Subcutaneous abdominal adipose tissue (tissue), 5 donors: Measurements from ENCODE around the gene TMEM184C.

ENCODE experiments used
- H3K27ac ChIP-seq: one replicate; pipeline ENCODE4 v1.7.0; 2013; ENCODE audit warnings: low read depth, mild to moderate bottlenecking, inconsistent platforms, low read length, moderate library complexity
- H3K27me3 ChIP-seq, 5 donors: one replicate each; pipeline ENCODE4 v1.7.0; 2013; ENCODE audit warnings: low read length in 5 of 5, inconsistent platforms in 1 of 5; ENCODE audit not compliant: control insufficient read depth in 5 of 5, insufficient read depth in 4 of 5
- H3K36me3 ChIP-seq, 5 donors: one replicate each; pipeline ENCODE4 v1.7.0; 2013; ENCODE audit warnings: low read length in 5 of 5; ENCODE audit not compliant: control insufficient read depth in 5 of 5, insufficient read depth in 5 of 5
- H3K4me1 ChIP-seq, 5 donors: one replicate each; pipeline ENCODE4 v1.7.0; 2013; ENCODE audit warnings: low read length in 5 of 5, mild to moderate bottlenecking in 3 of 5, moderate library complexity in 1 of 5; ENCODE audit not compliant: control insufficient read depth in 5 of 5, insufficient read depth in 5 of 5
- H3K4me3 ChIP-seq, 5 donors: one replicate each; pipeline ENCODE4 v1.7.0; 2013; ENCODE audit warnings: low read length in 5 of 5, low read depth in 1 of 5
- H3K9ac ChIP-seq, 5 donors: one replicate each; pipeline ENCODE4 v1.7.0; 2013; ENCODE audit warnings: low read length in 5 of 5, mild to moderate bottlenecking in 4 of 5, moderate library complexity in 3 of 5
- H3K9me3 ChIP-seq, 5 donors: one replicate each; pipeline ENCODE4 v1.7.0; 2013; ENCODE audit warnings: low read length in 5 of 5; ENCODE audit not compliant: control insufficient read depth in 5 of 5
- donor health status: healthy.
- donor health status: healthy.
- donor health status: healthy.
- donor health status: healthy.
- donor health status: healthy.

The TMEM184C gene

DNA sequence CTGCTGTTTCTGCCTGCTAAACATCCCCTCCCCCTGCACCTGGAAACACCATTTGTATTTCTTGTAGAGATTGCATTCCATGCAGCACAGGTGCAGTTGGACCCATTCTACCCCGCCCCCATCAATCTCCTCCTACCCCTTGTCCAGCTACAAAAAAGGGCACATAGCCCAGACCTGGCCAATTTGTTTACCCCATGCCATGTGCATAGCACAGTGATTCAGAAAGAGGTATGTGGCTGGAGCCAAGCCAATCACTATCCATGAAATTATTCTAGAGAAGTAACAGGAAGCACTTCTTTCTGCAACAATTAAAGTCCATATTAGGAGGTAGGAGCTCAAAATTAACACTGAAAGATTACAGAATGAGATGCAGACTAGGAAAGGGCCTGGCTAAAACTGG lies 20.2 kb upstream of the TMEM184C start:
- Histone ChIP-seq H3K27me3 (no peaks in the 10 kb centered on the region), H3K4me3 (no peak overlapping the region), H3K9ac (no peak overlapping the region), H3K27ac (no peak overlapping the region), H3K9me3 (no peaks in the 10 kb centered on the region), H3K36me3 (no peaks in the 10 kb centered on the region), H3K4me1 (peaks cover 0 to 4% (median 2%) of the 10 kb centered on the region in 5 donors)

DNA sequence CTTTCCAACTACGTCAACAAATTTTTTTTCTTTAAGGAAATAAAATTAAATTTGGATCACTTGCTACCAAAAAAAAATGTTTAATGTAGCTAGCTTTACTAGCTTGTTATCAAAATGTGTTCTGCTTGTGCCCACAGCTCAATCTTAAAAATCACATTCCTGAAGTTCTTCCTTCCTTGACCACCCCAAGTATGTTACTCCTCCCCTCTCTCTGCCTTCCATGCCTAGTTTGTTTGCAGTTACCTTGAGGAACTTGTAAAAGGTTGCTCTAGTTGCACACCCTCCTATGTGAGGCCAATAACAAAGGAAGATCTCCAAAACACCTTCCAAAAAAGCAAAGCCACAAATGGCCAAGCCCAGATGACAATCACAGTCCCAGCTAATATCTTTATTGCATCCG lies 19.6 kb upstream of the TMEM184C start:
- Histone ChIP-seq H3K27ac (no peak overlapping the region), H3K4me3 (no peak overlapping the region)

GRCh38 chr4:147599206-147599605 lies 18.0 kb upstream of the TMEM184C start:
- no peaks in the 10 kb centered on the region for H3K36me3 ChIP-seq
- H3K4me1 ChIP-seq = peaks cover 0 to 4% (median 2%) of the 10 kb centered on the region in 5 donors
- H3K4me3 ChIP-seq = no peak overlapping the region
- H3K9me3 ChIP-seq = no peaks in the 10 kb centered on the region
- no peak overlapping the region for H3K27ac ChIP-seq
- no peak overlapping the region for H3K9ac ChIP-seq
- no peaks in the 10 kb centered on the region for H3K27me3 ChIP-seq

More for the DNA sequence above, 19.6 kb upstream of the TMEM184C start:
- Histone ChIP-seq H3K36me3 (no peaks in the 10 kb centered on the region), H3K9ac (no peak overlapping the region), H3K27me3 (no peaks in the 10 kb centered on the region), H3K9me3 (no peaks in the 10 kb centered on the region), H3K4me1 (peaks cover 0 to 4% (median 2%) of the 10 kb centered on the region in 5 donors)

DNA sequence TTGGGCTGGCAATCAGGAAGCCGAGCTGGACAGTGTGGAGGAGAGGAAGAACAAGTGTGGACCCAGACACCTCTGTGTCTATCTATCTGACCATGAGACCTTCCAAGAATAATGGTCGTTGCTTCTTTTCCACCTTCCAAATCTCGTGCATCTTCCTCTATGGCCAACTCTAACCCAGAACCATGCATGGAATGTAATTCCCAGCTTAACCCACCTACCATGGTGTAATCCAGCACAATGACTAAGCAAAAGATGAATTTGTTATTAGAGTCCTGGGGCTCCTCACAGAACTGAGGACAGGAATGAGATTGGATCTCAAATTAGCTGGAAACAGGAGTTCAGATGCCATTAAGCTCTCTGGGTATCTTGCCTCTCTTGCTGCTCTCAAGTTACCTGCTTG lies 17.4 kb upstream of the TMEM184C start:
- Histone ChIP-seq H3K36me3 (no peaks in the 10 kb centered on the region), H3K27ac (no peak overlapping the region)

GRCh38 chr4:147605499-147605898 lies 11.7 kb upstream of the TMEM184C start:
- no peaks in the 10 kb centered on the region for H3K36me3 ChIP-seq
- H3K27ac ChIP-seq = no peak overlapping the region
- H3K4me1 ChIP-seq = no peaks in the 10 kb centered on the region
- H3K9ac ChIP-seq = no peak overlapping the region
- no peaks in the 10 kb centered on the region for H3K9me3 ChIP-seq
- peaks cover 0 to 3% (median 0%) of the 10 kb centered on the region in 5 donors for H3K27me3 ChIP-seq
- no peak overlapping the region for H3K4me3 ChIP-seq

More for the DNA sequence above, 17.4 kb upstream of the TMEM184C start:
- Histone ChIP-seq H3K4me1 (peaks cover 0 to 4% (median 2%) of the 10 kb centered on the region in 5 donors), H3K9me3 (no peaks in the 10 kb centered on the region), H3K27me3 (no peaks in the 10 kb centered on the region), H3K4me3 (no peak overlapping the region), H3K9ac (no peak overlapping the region)

DNA sequence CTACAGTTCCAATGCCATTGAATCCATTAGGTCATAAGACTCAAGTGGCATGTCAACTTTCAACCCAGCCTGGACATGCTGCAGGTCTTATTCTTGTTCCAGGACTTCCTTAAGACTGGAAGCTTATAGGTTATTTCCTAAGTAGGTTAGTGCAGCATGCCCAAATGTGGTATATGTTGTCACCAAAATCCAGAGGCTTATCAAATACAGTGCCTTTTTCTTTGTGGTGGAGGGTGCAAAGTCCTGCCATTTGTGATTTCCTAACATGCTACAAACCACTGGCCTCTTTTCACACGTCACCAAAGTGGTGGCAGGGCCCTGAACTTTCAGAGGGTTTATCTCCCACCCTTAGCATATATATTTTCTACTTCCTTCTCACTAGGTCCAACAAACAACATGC lies 9.7 kb upstream of the TMEM184C start:
- H3K9ac ChIP-seq = no peak overlapping the region

GRCh38 chr4:147610686-147611085 lies 6.5 kb upstream of the TMEM184C start:
- Histone ChIP-seq H3K9me3 (no peaks in the 10 kb centered on the region), H3K36me3 (no peaks in the 10 kb centered on the region), H3K9ac (no peak overlapping the region), H3K27ac (no peak overlapping the region), H3K27me3 (peaks cover 0 to 3% (median 0%) of the 10 kb centered on the region in 5 donors), H3K4me3 (no peak overlapping the region), H3K4me1 (no peaks in the 10 kb centered on the region)

More for the DNA sequence above, 9.7 kb upstream of the TMEM184C start:
- Histone ChIP-seq H3K27me3 (peaks cover 0 to 3% (median 0%) of the 10 kb centered on the region in 5 donors), H3K27ac (no peak overlapping the region), H3K4me1 (no peaks in the 10 kb centered on the region), H3K4me3 (no peak overlapping the region), H3K36me3 (no peaks in the 10 kb centered on the region), H3K9me3 (no peaks in the 10 kb centered on the region)

DNA sequence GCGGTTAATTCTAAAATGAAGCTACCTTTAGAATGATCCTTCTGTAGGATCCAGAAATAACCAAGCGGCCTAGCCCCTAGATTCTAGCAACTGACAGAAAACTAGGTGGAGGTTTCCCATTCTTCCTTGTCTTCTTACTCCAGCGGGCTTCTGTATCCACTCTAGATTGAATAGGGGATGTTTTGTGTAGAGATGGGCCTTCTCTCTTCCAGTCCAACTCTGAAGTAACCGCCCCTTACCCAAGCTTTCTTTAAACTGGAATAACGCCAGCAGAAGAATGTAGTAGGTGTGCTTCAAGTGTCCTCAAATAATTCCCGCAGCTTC lies 386 bp upstream of the TMEM184C start:
- no peak overlapping the region for H3K27ac ChIP-seq
- peak overlapping the region in 2 of 5 donors; percentile 79 to 100 for H3K9ac ChIP-seq
- no peaks in the 10 kb centered on the region for H3K27me3 ChIP-seq
- H3K9me3 ChIP-seq = no peaks in the 10 kb centered on the region
- H3K4me3 ChIP-seq = peak overlapping the region; percentile 79 to 100 (median 97)
- peaks cover 2 to 38% (median 33%) of the 10 kb centered on the region in 5 donors for H3K4me1 ChIP-seq
- H3K36me3 ChIP-seq = peaks cover 0 to 3% (median 0%) of the 10 kb centered on the region in 5 donors

- Histone ChIP-seq H3K36me3 (peaks cover 0 to 7% (median 4%) of the 10 kb centered on the region in 5 donors), H3K9me3 (no peaks in the 10 kb centered on the region), H3K27me3 (no peaks in the 10 kb centered on the region), H3K9ac (peak overlapping the region; percentile 79 to 100 (median 93)), H3K27ac (peak overlapping the region; percentile 77), H3K4me1 (peaks cover 2 to 38% (median 33%) of the 10 kb centered on the region in 5 donors), H3K4me3 (peak overlapping the region; percentile 79 to 100 (median 97))
These were observed 869 bp downstream of the TMEM184C start for GRCh38 chr4:147617841-147618691.

GRCh38 chr4:147620315-147620714 lies 3.1 kb downstream of the TMEM184C start:
- Histone ChIP-seq H3K27ac (no peak overlapping the region), H3K9me3 (no peaks in the 10 kb centered on the region), H3K27me3 (no peaks in the 10 kb centered on the region), H3K4me3 (no peak overlapping the region), H3K4me1 (peaks cover 2 to 38% (median 33%) of the 10 kb centered on the region in 5 donors), H3K9ac (no peak overlapping the region), H3K36me3 (peaks cover 12 to 21% (median 13%) of the 10 kb centered on the region in 5 donors)
